ENCODE results near the gene ABITRAM.

DNA sequence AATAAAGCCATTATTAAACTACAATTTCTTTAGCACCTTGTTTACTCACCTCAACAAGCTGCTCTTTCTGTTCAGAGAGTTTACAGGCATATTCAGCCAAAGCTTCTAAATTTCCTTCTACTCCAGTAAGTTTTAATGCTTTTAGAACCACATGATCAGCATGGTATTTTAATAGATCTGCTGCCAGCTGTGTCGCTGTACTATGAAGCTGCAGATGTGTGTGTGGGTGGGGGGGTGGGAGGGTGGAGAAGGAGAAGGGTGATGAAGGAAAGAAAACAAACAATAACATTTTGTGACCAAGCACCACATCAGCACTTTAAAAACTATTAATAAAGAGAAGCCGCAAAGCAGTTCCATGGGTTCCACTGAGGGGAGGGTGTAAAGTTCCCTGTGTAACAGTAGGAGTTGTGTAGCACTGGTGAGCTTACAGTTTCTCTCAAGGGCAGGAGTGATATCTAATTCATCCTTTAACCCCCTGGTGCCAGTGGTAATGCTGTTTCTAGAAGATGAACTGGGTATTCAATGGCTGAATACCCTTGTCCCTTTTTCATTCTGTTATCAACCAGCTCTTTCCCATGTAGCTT lies 38.5 kb downstream of the ABITRAM start:
- TF ChIP-seq CTCF (IDR thresholded peaks at IDR 0.05) (no peak), ZFX (IDR thresholded peaks at IDR 0.05; ENCODE audit: borderline replicate concordance) (no peak)
